Upper lobe of right lung (tissue), 1 donor: Measurements from ENCODE around the gene GRIA1. TPM values are rescaled to one million over a fixed set of nuclear protein-coding genes. Genes with fewer than 3 reads are reported as not detected.

Experiments used
- ATAC-seq: fragments of 200-7000 bp; cut with Tn5 transposase; one replicate; pipeline ENCODE4 v1.9.1; 2020; ENCODE audit warnings: mild to moderate bottlenecking, moderate library complexity
- DNase-seq: peaks from one replicate; pipeline ENCODE4 v3.0.0-alpha.2; 2020
- H3K27ac ChIP-seq: fragments of 200-600 bp; one replicate; pipeline ENCODE4 v1.8.0; 2022
- H3K27me3 ChIP-seq: fragments of 200-600 bp; one replicate; pipeline ENCODE4 v1.8.0; 2022; ENCODE audit warnings: mild to moderate bottlenecking
- H3K36me3 ChIP-seq: fragments of 200-600 bp; one replicate; pipeline ENCODE4 v1.8.0; 2022
- H3K4me1 ChIP-seq: fragments of 200-600 bp; one replicate; pipeline ENCODE4 v1.8.0; 2022
- H3K4me3 ChIP-seq: fragments of 200-600 bp; one replicate; pipeline ENCODE4 v1.8.0; 2022; ENCODE audit warnings: mild to moderate bottlenecking
- H3K9me3 ChIP-seq: fragments of 200-600 bp; one replicate; pipeline ENCODE4 v1.8.0; 2022
- CTCF ChIP-seq: fragments of 200-600 bp; IDR thresholded peaks from one replicate; pipeline ENCODE4 v1.8.0; 2022; ENCODE audit warnings: antibody characterized with exemption
- intact Hi-C: fragments of 100-400 bp; cut with DNase I; formaldehyde crosslinking; loops from one replicate; pipeline ENCODE4 v1.11.0; 2022
- total RNA-seq: library from RNA; stranded (reverse); fragmentation: NEBNext Ultra II Directional; extraction: Animal tissue kit (Norgen Biotek cat#: 25700); gene quantifications from one replicate; pipeline ENCODE4 v1.2.1, GENCODE V29; 2021
- donor health status: DM: no; HTN: yes; CAD: no; lungs with severe emphysema.

GRIA1 gene
- total RNA-seq, 1 donor from 2014 or later, result 21.9 TPM

- Histone ChIP-seq H3K9me3 (no peaks in the 10 kb centered on the region), H3K27ac (no peak overlapping the region), H3K27me3 (no peaks in the 10 kb centered on the region), H3K4me3 (no peak overlapping the region), H3K4me1 (peaks cover 6% of the 10 kb centered on the region), H3K36me3 (no peaks in the 10 kb centered on the region)
- TF ChIP-seq CTCF, result no peak
- intact Hi-C loops, result no loop called here
- no peak for DNase-seq
- ATAC-seq, result no peak
Measured at GRCh38 chr5:153640293-153640692, 149.8 kb downstream of the GRIA1 start.

DNA sequence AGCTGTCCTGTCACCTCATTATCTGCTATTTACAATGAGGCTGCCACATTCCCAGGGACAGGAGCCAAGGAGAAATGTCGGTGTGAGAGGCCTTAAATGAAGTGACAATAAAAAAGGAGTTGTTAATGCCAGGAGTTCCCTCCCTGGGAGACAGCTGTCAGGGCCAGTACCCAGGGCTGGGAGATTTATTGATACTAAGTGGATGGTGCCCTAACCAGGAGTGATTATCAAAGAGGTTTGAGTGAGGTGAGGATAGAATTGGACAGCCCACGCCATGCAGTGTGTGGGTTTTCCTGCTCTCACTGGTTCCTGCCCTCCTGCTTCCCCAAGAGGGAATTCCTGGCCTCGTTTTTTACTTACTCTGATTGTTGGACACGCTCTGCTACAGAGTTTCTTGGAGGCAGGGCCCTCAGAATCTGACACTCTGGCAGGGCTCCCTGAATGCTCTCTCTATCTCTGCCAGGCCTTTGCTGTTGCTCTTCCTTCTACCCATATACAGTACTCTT lies 150.8 kb downstream of the GRIA1 start:
- DNase-seq (no peak), ATAC-seq (peak; percentile 25)
- peaks cover 6% of the 10 kb centered on the region for H3K4me1 ChIP-seq
- H3K27me3 ChIP-seq, result no peaks in the 10 kb centered on the region
- no peak overlapping the region for H3K4me3 ChIP-seq
- intact Hi-C loops, result no loop called here
- no peak overlapping the region for H3K27ac ChIP-seq
- no peaks in the 10 kb centered on the region for H3K36me3 ChIP-seq
- no peak for TF ChIP-seq CTCF
- H3K9me3 ChIP-seq, result no peaks in the 10 kb centered on the region

DNA sequence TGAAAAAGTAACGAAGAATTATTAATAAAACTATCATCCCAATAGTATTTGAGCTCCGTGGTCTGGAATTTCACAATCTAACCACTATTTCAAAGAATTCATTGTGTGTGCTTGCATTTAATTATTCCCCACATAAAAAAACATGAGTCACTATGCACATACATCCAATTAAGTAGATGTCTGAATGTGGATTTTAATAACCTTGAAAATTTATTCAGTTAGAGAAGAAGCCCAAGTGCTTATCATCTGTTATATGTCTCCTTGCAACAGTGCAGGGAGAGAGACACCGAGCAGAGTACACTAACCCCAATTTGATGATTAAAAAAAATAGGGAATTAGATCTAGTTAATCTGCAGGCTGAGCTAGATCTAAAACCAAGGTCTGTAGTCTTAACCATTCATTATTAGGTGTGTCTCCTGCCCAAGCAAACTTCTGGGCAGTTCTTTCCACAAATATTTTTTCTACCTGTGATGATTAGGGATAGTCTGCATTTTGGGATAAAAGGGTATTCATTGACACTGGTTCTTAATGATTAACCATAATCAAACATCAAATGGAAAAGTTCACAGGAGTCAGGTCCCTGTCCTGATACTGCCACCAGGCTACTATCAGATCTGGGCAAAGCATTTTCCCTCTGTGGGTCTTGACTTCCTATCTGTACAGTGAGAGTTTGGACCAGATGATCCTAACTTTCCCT lies 164.2 kb downstream of the GRIA1 start:
- no peak for DNase-seq
- Histone ChIP-seq H3K4me1 (no peaks in the 10 kb centered on the region), H3K4me3 (no peak overlapping the region), H3K27me3 (no peaks in the 10 kb centered on the region), H3K9me3 (no peaks in the 10 kb centered on the region), H3K36me3 (no peaks in the 10 kb centered on the region), H3K27ac (no peak overlapping the region)
- intact Hi-C loops, result no loop called here
- TF ChIP-seq CTCF, result no peak
- no peak for ATAC-seq

DNA sequence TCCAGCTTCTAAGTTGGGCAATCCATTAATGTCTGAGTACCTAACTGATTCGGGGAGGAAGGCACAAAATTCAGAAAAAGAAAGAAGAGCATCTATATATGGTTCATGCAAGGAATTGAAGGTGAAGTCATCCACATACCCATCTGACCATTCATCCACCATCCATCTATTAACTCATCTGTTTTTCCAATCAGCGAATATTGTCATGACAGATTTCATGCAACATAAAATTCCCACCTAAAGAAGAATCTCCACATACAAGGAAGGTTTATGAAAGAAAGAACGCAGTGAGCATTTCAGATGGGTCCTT lies 164.7 kb downstream of the GRIA1 start:
- Histone ChIP-seq H3K4me1 (no peaks in the 10 kb centered on the region), H3K27ac (no peak overlapping the region), H3K4me3 (no peak overlapping the region), H3K36me3 (no peaks in the 10 kb centered on the region), H3K27me3 (no peaks in the 10 kb centered on the region), H3K9me3 (no peaks in the 10 kb centered on the region)
- ATAC-seq (no peak), DNase-seq (no peak)
- TF ChIP-seq CTCF, result no peak
- intact Hi-C loops, result no loop called here

- Histone ChIP-seq H3K9me3 (no peaks in the 10 kb centered on the region), H3K4me3 (no peak overlapping the region), H3K36me3 (no peaks in the 10 kb centered on the region), H3K27me3 (no peaks in the 10 kb centered on the region), H3K27ac (no peak overlapping the region), H3K4me1 (no peaks in the 10 kb centered on the region)
- intact Hi-C loops, result no loop called here
- no peak for DNase-seq
- ATAC-seq, result no peak
- no peak for TF ChIP-seq CTCF
Measured at GRCh38 chr5:153658149-153658548, 167.7 kb downstream of the GRIA1 start.

GRCh38 chr5:153658606-153659005 lies 168.1 kb downstream of the GRIA1 start:
- H3K4me1 ChIP-seq, result no peaks in the 10 kb centered on the region
- no peaks in the 10 kb centered on the region for H3K36me3 ChIP-seq
- intact Hi-C loops, result no loop called here
- no peaks in the 10 kb centered on the region for H3K27me3 ChIP-seq
- ATAC-seq (no peak), DNase-seq (no peak)
- no peak overlapping the region for H3K27ac ChIP-seq
- no peak overlapping the region for H3K4me3 ChIP-seq
- no peaks in the 10 kb centered on the region for H3K9me3 ChIP-seq
- no peak for TF ChIP-seq CTCF
